H9 (cell line): ENCODE results near the gene ANAPC16. TPM values are rescaled to one million over a fixed set of nuclear protein-coding genes. Genes with fewer than 3 reads are reported as not detected.
"Not testable (repeated sequence)": the region's sequence is repeated elsewhere in the genome, so short reads cannot be mapped to it uniquely, and the experiment has no call there.

ENCODE experiments used
- DNase-seq: peaks from one replicate; pipeline ENCODE4 v3.0.0-alpha.2; 2017
- H2AFZ ChIP-seq: one replicate; pipeline ENCODE4 v1.6.1; 2013; ENCODE audit warnings: mild to moderate bottlenecking, low read length, control low read depth, moderate library complexity
- H2AK5ac ChIP-seq: 2 replicates; pipeline ENCODE4 v1.6.1; 2013; ENCODE audit warnings: low read length, control low read depth, mixed read lengths; ENCODE audit not compliant: insufficient read length
- H2BK120ac ChIP-seq: one replicate; pipeline ENCODE4 v1.6.1; 2013; ENCODE audit warnings: low read depth, mild to moderate bottlenecking, low read length, control low read depth, inconsistent platforms; ENCODE audit not compliant: poor library complexity, severe bottlenecking
- H2BK12ac ChIP-seq: 2 replicates; pipeline ENCODE4 v1.6.1; 2013; ENCODE audit warnings: low read length, control low read depth, mixed read lengths, low read depth; ENCODE audit not compliant: insufficient read length
- H2BK15ac ChIP-seq: 2 replicates; pipeline ENCODE4 v1.6.1; 2013; ENCODE audit warnings: low read depth, low read length, control low read depth
- H2BK20ac ChIP-seq: one replicate; pipeline ENCODE4 v1.6.1; 2013; ENCODE audit warnings: low read depth, mild to moderate bottlenecking, low read length, control low read depth, inconsistent platforms; ENCODE audit not compliant: poor library complexity, severe bottlenecking
- H2BK5ac ChIP-seq: 2 replicates; pipeline ENCODE4 v1.6.1; 2013; ENCODE audit warnings: low read length, control low read depth, mixed read lengths; ENCODE audit not compliant: insufficient read length
- H3K14ac ChIP-seq: 2 replicates; pipeline ENCODE4 v1.6.1; 2013; ENCODE audit warnings: low read length, control low read depth; ENCODE audit not compliant: insufficient read depth
- H3K18ac ChIP-seq: 2 replicates; pipeline ENCODE4 v1.6.1; 2013; ENCODE audit warnings: low read depth, mild to moderate bottlenecking, mixed read lengths, low read length, control low read depth; ENCODE audit not compliant: insufficient read length
- H3K23ac ChIP-seq: 2 replicates; pipeline ENCODE4 v1.6.1; 2013; ENCODE audit warnings: low read length, control low read depth, mixed read lengths, low read depth; ENCODE audit not compliant: insufficient read length
- H3K23me2 ChIP-seq: 2 replicates; pipeline ENCODE4 v1.6.1; 2013; ENCODE audit warnings: low read depth, mild to moderate bottlenecking, mixed read lengths, low read length, control low read depth; ENCODE audit not compliant: insufficient read length, poor library complexity, severe bottlenecking
- H3K27ac ChIP-seq: 2 replicates; pipeline ENCODE4 v1.5.1; 2013; ENCODE audit warnings: low read length, control low read depth, mixed read lengths, low read depth; ENCODE audit not compliant: insufficient read length
- H3K27me3 ChIP-seq: 2 replicates; pipeline ENCODE4 v1.6.1; 2013; ENCODE audit warnings: low read length, control low read depth, inconsistent platforms; ENCODE audit not compliant: insufficient read depth
- H3K4ac ChIP-seq: 2 replicates; pipeline ENCODE4 v1.6.1; 2013; ENCODE audit warnings: low read depth, mild to moderate bottlenecking, control low read depth, inconsistent platforms, low read length, moderate library complexity
- H3K4me1 ChIP-seq: 2 replicates; pipeline ENCODE4 v1.6.1; 2013; ENCODE audit warnings: low read length, control low read depth, inconsistent platforms; ENCODE audit not compliant: insufficient read depth
- H3K4me2 ChIP-seq: 2 replicates; pipeline ENCODE4 v1.6.1; 2013; ENCODE audit warnings: low read length, control low read depth, mixed read lengths; ENCODE audit not compliant: insufficient read length, insufficient read depth
- H3K56ac ChIP-seq: 2 replicates; pipeline ENCODE4 v1.6.1; 2013; ENCODE audit warnings: low read depth, mild to moderate bottlenecking, mixed read lengths, low read length, control low read depth; ENCODE audit not compliant: insufficient read length
- H3K79me1 ChIP-seq: 2 replicates; pipeline ENCODE4 v1.6.1; 2013; ENCODE audit warnings: low read depth, mild to moderate bottlenecking, moderate library complexity, low read length, control low read depth, inconsistent platforms; ENCODE audit not compliant: insufficient read depth, poor library complexity, severe bottlenecking
- H3K79me2 ChIP-seq: 2 replicates; pipeline ENCODE4 v1.6.1; 2013; ENCODE audit warnings: low read length, control low read depth, inconsistent platforms; ENCODE audit not compliant: insufficient read depth
- H3K9ac ChIP-seq: 2 replicates; pipeline ENCODE4 v1.6.1; 2013; ENCODE audit warnings: low read length, control low read depth, mixed read lengths; ENCODE audit not compliant: insufficient read length; ENCODE audit errors: extremely low read depth
- H3K9me3 ChIP-seq: one replicate; pipeline ENCODE4 v1.6.1; 2013; ENCODE audit warnings: low read depth, low read length, inconsistent platforms; ENCODE audit not compliant: control insufficient read depth
- H3T11ph ChIP-seq: one replicate; pipeline ENCODE4 v1.6.1; 2013; ENCODE audit warnings: mild to moderate bottlenecking, low read length, control low read depth, inconsistent platforms
- H4K20me1 ChIP-seq: one replicate; pipeline ENCODE4 v1.6.1; 2013; ENCODE audit not compliant: control insufficient read depth, insufficient read length, insufficient read depth
- H4K5ac ChIP-seq: 2 replicates; pipeline ENCODE4 v1.6.1; 2013; ENCODE audit warnings: low read depth, mild to moderate bottlenecking, mixed read lengths, low read length, control low read depth; ENCODE audit not compliant: insufficient read length
- H4K8ac ChIP-seq: replicated peaks from 2 replicates; pipeline ENCODE4 v1.6.1; 2013; ENCODE audit warnings: low read length, control low read depth, mixed read lengths, low read depth; ENCODE audit not compliant: insufficient read length
- H4K91ac ChIP-seq: 2 replicates; pipeline ENCODE4 v1.6.1; 2013; ENCODE audit warnings: low read depth, mild to moderate bottlenecking, moderate library complexity, mixed read lengths, low read length, control low read depth; ENCODE audit not compliant: insufficient read length
- H3K27ac Mint-ChIP-seq, 3 experiments: 2 replicates in 2 of 3; 3 replicates in 1 of 3; pipeline ENCODE4 v1.8.0; 2020 to 2021; ENCODE audit warnings: mixed read lengths in 3 of 3, mild to moderate bottlenecking in 1 of 3, moderate library complexity in 1 of 3
- H3K27me3 Mint-ChIP-seq: 2 replicates; pipeline ENCODE4 v1.8.0; 2021; ENCODE audit warnings: low read depth, mild to moderate bottlenecking, moderate library complexity, mixed read lengths
- H3K36me3 Mint-ChIP-seq, 3 experiments: 2 replicates in 2 of 3; 3 replicates in 1 of 3; pipeline ENCODE4 v1.8.0; 2020 to 2021; ENCODE audit warnings: low read depth in 3 of 3, mixed read lengths in 3 of 3; ENCODE audit not compliant: insufficient read depth in 1 of 3
- H3K4me1 Mint-ChIP-seq, 2 experiments: 2 replicates each; pipeline ENCODE4 v1.8.0; 2020; ENCODE audit warnings: mixed read lengths in 2 of 2
- H3K4me3 Mint-ChIP-seq, 2 experiments: 2 replicates in 1 of 2; 3 replicates in 1 of 2; pipeline ENCODE4 v1.8.0; 2020 to 2021; ENCODE audit warnings: mild to moderate bottlenecking in 2 of 2, mixed read lengths in 2 of 2, moderate library complexity in 1 of 2
- H3K9me3 Mint-ChIP-seq, 2 experiments: 2 replicates in 1 of 2; 3 replicates in 1 of 2; pipeline ENCODE4 v1.8.0; 2020; ENCODE audit warnings: mild to moderate bottlenecking in 2 of 2, mixed read lengths in 2 of 2, moderate library complexity in 1 of 2
- CTCF ChIP-seq: fragments of 200-600 bp; sonication (generic); conservative IDR thresholded peaks from 3 replicates; pipeline ENCODE4 v1.8.0; 2021; ENCODE audit warnings: antibody characterized with exemption, mild to moderate bottlenecking
- WGBS: extraction: QIAGEN DNeasy Blood & Tissue Kit; methylation state at CpG from one replicate; pipeline ENCODE4 v1.1.7; 2013; ENCODE audit warnings: missing lambda C conversion rate, low lambda C conversion rate, mixed read lengths; ENCODE audit not compliant: insufficient read length; ENCODE audit errors: extremely low coverage; 5-methylcytosine and 5-hydroxymethylcytosine counted together
- total RNA-seq: library from RNA; stranded (reverse); gene quantifications from 2 replicates; pipeline ENCODE4 v1.2.1, GENCODE V29; 2021

Gene ANAPC16
- total RNA-seq, 1 experiment from 2014 or later, result 66.6 TPM

GRCh38 chr10:72278668-72279393, 63.0 kb downstream of the ANAPC16 start:
- no peaks in the 10 kb centered on the region for H4K20me1 ChIP-seq
- H3K27me3 Mint-ChIP-seq, result no peaks in the 10 kb centered on the region
- H2BK120ac ChIP-seq, result no peak overlapping the region
- no peak overlapping the region for H2BK12ac ChIP-seq
- H3K18ac ChIP-seq, result no peak overlapping the region
- H3K27ac Mint-ChIP-seq, result peak overlapping the region in 1 of 3 experiments; percentile 87; a peak in 2 of 7 replicates
- no CpG with 5 or more reads among the region's 5 CpGs for WGBS
- peaks cover 0 to 5% of the 10 kb centered on the region in 2 experiments; a peak in 1 of 5 replicates for H3K9me3 Mint-ChIP-seq
- no peaks in the 10 kb centered on the region for H3K4me1 ChIP-seq
- no peaks in the 10 kb centered on the region; the same call in 1 of the 2 replicates for H3K79me2 ChIP-seq
- H4K91ac ChIP-seq, result no peak overlapping the region
- H3K9ac ChIP-seq, result no peak overlapping the region
- H3K23me2 ChIP-seq, result peaks cover 17% of the 10 kb centered on the region
- H3K27me3 ChIP-seq, result no peaks in the 10 kb centered on the region
- H3K14ac ChIP-seq, result no peak overlapping the region
- no peak overlapping the region for H4K5ac ChIP-seq
- H2AFZ ChIP-seq, result no peak overlapping the region
- no peaks in the 10 kb centered on the region for H3K79me1 ChIP-seq
- H3K4me3 Mint-ChIP-seq, result no peak overlapping the region
- no peak overlapping the region for H3K4me2 ChIP-seq
- H2AK5ac ChIP-seq, result no peak overlapping the region
- no peak overlapping the region for H4K8ac ChIP-seq
- no peak overlapping the region for H3K4ac ChIP-seq
- H2BK20ac ChIP-seq, result no peak overlapping the region
- no peak overlapping the region for H3K27ac ChIP-seq
- DNase-seq, result no peak
- no peak overlapping the region for H3T11ph ChIP-seq
- H3K4me1 Mint-ChIP-seq, result peaks cover 26% of the 10 kb centered on the region in 2 experiments
- H2BK15ac ChIP-seq, result no peak overlapping the region
- H3K23ac ChIP-seq, result no peak overlapping the region
- H3K56ac ChIP-seq, result no peak overlapping the region
- no peak overlapping the region for H2BK5ac ChIP-seq
- H3K9me3 ChIP-seq, result no peaks in the 10 kb centered on the region
- peak; percentile 37 for TF ChIP-seq CTCF
- peaks cover 11 to 20% (median 20%) of the 10 kb centered on the region in 3 experiments for H3K36me3 Mint-ChIP-seq

GRCh38 chr10:72279587-72279986, 63.8 kb downstream of the ANAPC16 start:
- not testable (repeated sequence) for H3K27ac ChIP-seq, H3K4ac ChIP-seq, H4K5ac ChIP-seq, H3K18ac ChIP-seq, H2BK12ac ChIP-seq, H3K79me1 ChIP-seq, H2BK15ac ChIP-seq, H3T11ph ChIP-seq, H3K4me3 Mint-ChIP-seq, H2AK5ac ChIP-seq, H4K91ac ChIP-seq, H2BK120ac ChIP-seq, H4K8ac ChIP-seq, H3K79me2 ChIP-seq, H4K20me1 ChIP-seq, H3K4me2 ChIP-seq, H3K27me3 Mint-ChIP-seq, DNase-seq, H3K27ac Mint-ChIP-seq, H3K9me3 Mint-ChIP-seq, H3K23ac ChIP-seq, H3K14ac ChIP-seq, H3K4me1 ChIP-seq, H3K9me3 ChIP-seq, H3K56ac ChIP-seq, H3K9ac ChIP-seq, H2BK20ac ChIP-seq, H2AFZ ChIP-seq, H3K27me3 ChIP-seq, H2BK5ac ChIP-seq
- peaks cover 11 to 18% (median 17%) of the 10 kb centered on the region in 3 experiments for H3K36me3 Mint-ChIP-seq
- no CpG with 5 or more reads among the region's 7 CpGs for WGBS
- H3K23me2 ChIP-seq, result peaks cover 10% of the 10 kb centered on the region
- peaks cover 25% of the 10 kb centered on the region in 2 experiments for H3K4me1 Mint-ChIP-seq
